OCI-LY7 (cell line): ENCODE measurements around the gene KDM8. TPM values are rescaled to one million over a fixed set of nuclear protein-coding genes. Genes with fewer than 3 reads are reported as not detected.

Experiments
- BruUV-seq: library from RNA; stranded (reverse); fragments of 400-500 nt; replicated peaks from 2 replicates; lab custom pipeline; 2021; lab: Mats Ljungman, UMichigan
- CTCF ChIA-PET: fragments of 300-600 bp; sonication (Branson Sonifier 250); formaldehyde crosslinking; loops from one replicate; lab custom pipeline; 2022; ENCODE audit warnings: antibody characterized with exemption; ENCODE audit not compliant: unreplicated experiment; lab: Charles Lee
- POLR2A ChIA-PET: fragments of 300-600 bp; sonication (Branson Sonifier 250); formaldehyde crosslinking; loops from one replicate; lab custom pipeline; 2022; ENCODE audit warnings: antibody characterized with exemption; lab: Charles Lee
- DNase-seq: peaks from one replicate; pipeline ENCODE4 v3.0.0-alpha.2; 2015; ENCODE audit warnings: low spot score
- H2AFZ ChIP-seq: fragments of 200-600 bp; sonication (generic), shearing (Covaris generic); 2 replicates; pipeline ENCODE4 v1.6.1; 2014; ENCODE audit warnings: mild to moderate bottlenecking, antibody characterized with exemption, low read length, moderate library complexity
- H3K27ac ChIP-seq: fragments of 200-600 bp; sonication (generic); 2 replicates; pipeline ENCODE4 v1.5.1; 2014; ENCODE audit warnings: mixed run types, low read depth, mild to moderate bottlenecking, moderate library complexity, low read length, inconsistent platforms; ENCODE audit not compliant: poor library complexity, severe bottlenecking
- H3K36me3 ChIP-seq: fragments of 200-600 bp; sonication (generic); 2 replicates; pipeline ENCODE4 v1.6.1; 2014; ENCODE audit warnings: mild to moderate bottlenecking, antibody characterized with exemption, low read length, moderate library complexity, mixed read lengths; ENCODE audit not compliant: insufficient read depth
- H3K4me1 ChIP-seq: fragments of 200-600 bp; sonication (generic); 2 replicates; pipeline ENCODE4 v1.5.1; 2014; ENCODE audit warnings: mild to moderate bottlenecking, low read length; ENCODE audit not compliant: insufficient read depth, poor library complexity, severe bottlenecking
- H3K4me2 ChIP-seq: fragments of 200-600 bp; sonication (generic); 2 replicates; pipeline ENCODE4 v1.6.1; 2014; ENCODE audit warnings: mild to moderate bottlenecking, low read length
- H3K4me3 ChIP-seq: fragments of 200-600 bp; sonication (generic); 2 replicates; pipeline ENCODE4 v1.5.1; 2014; ENCODE audit warnings: mild to moderate bottlenecking, low read depth, low read length; ENCODE audit not compliant: poor library complexity, severe bottlenecking
- H3K79me2 ChIP-seq: fragments of 200-600 bp; sonication (generic); 2 replicates; pipeline ENCODE4 v1.6.1; 2016; ENCODE audit warnings: low read depth, mild to moderate bottlenecking, low read length, moderate library complexity, mixed read lengths; ENCODE audit not compliant: insufficient read depth
- H3K9me2 ChIP-seq: fragments of 200-600 bp; sonication (generic); 2 replicates; pipeline ENCODE4 v1.6.1; 2016; ENCODE audit warnings: mild to moderate bottlenecking, low read length, mixed read lengths; ENCODE audit not compliant: insufficient read depth
- H3K9me3 ChIP-seq: fragments of 200-600 bp; sonication (generic); 2 replicates; pipeline ENCODE4 v1.6.1; 2014; ENCODE audit warnings: mild to moderate bottlenecking, mixed run types, low read length, mixed read lengths
- H4K20me1 ChIP-seq: fragments of 200-600 bp; sonication (generic); 2 replicates; pipeline ENCODE4 v1.6.1; 2014; ENCODE audit warnings: mild to moderate bottlenecking, antibody characterized with exemption, low read length, moderate library complexity, mixed read lengths; ENCODE audit not compliant: insufficient read depth
- EZH2phosphoT487 ChIP-seq: fragments of 200-600 bp; sonication (generic); IDR thresholded peaks from 2 replicates; pipeline ENCODE4 v1.6.1; 2018; ENCODE audit warnings: low read depth, borderline replicate concordance, mild to moderate bottlenecking, mixed run types, antibody characterized with exemption, low read length, moderate library complexity, mixed read lengths
- intact Hi-C: fragments of 100-400 bp; cut with micrococcal nuclease; formaldehyde crosslinking; loops from one replicate; pipeline ENCODE4 v1.10.0; 2022; ENCODE audit not compliant: unreplicated experiment
- total RNA-seq, 2 experiments: library from RNA; depleted of rRNA in 1 of 2; stranded (reverse); fragments of >200 nt in 1 of 2; shearing (Covaris generic) in 1 of 2; gene quantifications; 2 replicates each; pipeline ENCODE4 v1.2.3, GENCODE V29; 2014 to 2022
- TF ChIP-seq, protein P1 (sequence below): fragments of 200-600 bp; sonication (generic); conservative IDR thresholded peaks from 2 replicates; pipeline ENCODE4 v1.5.1; 2014; ENCODE audit warnings: mild to moderate bottlenecking, antibody characterized with exemption, low read length, moderate library complexity, mixed read lengths

KDM8 gene
- total RNA-seq, 2 experiments from 2014 or later: 14.2 to 14.5 TPM

DNA sequence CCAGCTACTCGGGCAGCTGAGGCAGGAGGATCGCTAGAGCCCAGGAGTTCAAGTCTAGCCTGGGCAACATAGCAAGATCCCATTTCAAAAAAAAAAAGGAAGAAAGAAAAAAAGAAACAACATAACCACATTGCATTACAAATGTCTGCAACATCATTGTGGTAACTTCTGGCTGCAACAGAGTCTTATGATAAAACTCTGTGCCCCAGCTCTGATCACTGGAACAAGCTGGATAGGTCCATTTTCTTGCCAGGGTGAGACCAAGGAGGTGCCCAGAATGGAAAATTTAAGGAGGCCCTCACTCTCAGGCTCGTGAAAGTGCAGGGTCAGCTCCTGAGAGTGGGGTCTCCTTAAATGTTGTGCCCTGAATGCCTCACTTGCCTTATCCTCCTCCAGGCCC, 37.8 kb upstream of the KDM8 start:
- no peaks in the 10 kb centered on the region for H3K36me3 ChIP-seq
- BruUV-seq: no TSS peak
- peaks cover 11% of the 10 kb centered on the region for H3K4me1 ChIP-seq
- H3K9me2 ChIP-seq: no peaks in the 10 kb centered on the region
- ChIA-PET CTCF (no interaction called here), POLR2A (interaction anchor here (0.7 to 0.8 kb wide), 2 partner anchors 209 to 485 kb away, joined by 3 read pairs; no protein-coding TSS in a partner anchor)
- H3K27ac ChIP-seq: no peak overlapping the region
- no peak for DNase-seq
- TF ChIP-seq, protein P1, sequence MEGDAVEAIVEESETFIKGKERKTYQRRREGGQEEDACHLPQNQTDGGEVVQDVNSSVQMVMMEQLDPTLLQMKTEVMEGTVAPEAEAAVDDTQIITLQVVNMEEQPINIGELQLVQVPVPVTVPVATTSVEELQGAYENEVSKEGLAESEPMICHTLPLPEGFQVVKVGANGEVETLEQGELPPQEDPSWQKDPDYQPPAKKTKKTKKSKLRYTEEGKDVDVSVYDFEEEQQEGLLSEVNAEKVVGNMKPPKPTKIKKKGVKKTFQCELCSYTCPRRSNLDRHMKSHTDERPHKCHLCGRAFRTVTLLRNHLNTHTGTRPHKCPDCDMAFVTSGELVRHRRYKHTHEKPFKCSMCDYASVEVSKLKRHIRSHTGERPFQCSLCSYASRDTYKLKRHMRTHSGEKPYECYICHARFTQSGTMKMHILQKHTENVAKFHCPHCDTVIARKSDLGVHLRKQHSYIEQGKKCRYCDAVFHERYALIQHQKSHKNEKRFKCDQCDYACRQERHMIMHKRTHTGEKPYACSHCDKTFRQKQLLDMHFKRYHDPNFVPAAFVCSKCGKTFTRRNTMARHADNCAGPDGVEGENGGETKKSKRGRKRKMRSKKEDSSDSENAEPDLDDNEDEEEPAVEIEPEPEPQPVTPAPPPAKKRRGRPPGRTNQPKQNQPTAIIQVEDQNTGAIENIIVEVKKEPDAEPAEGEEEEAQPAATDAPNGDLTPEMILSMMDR: no peak
- TF ChIP-seq EZH2phosphoT487: no peak
- intact Hi-C loops: no loop called here
- H3K9me3 ChIP-seq: peaks cover 9% of the 10 kb centered on the region; the same call in 1 of the 2 replicates
- H3K79me2 ChIP-seq: no peaks in the 10 kb centered on the region
- H4K20me1 ChIP-seq: no peaks in the 10 kb centered on the region
- no peak overlapping the region for H3K4me2 ChIP-seq
- no peak overlapping the region for H3K4me3 ChIP-seq
- no peak overlapping the region for H2AFZ ChIP-seq

DNA sequence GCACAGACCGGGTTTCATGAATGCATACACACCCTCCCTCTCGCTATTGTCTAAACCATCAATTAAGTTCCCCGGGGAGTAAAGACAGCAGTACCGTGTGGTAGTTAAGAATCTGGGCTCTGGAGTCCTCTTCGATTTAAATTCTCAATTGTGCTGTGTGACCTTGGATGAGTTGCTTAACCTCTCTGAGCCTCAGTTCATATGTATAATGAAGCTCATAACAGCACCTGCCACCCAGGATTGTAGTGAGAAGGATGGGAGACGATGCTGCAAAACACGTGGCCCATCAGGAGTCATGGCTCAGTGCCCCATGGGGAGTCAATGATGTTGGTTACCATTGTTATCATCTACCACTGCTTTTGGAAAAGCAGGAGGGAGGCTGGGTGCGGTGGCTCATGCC, 34.5 kb upstream of the KDM8 start:
- BruUV-seq: no TSS peak
- H3K4me2 ChIP-seq: no peak overlapping the region
- DNase-seq: no peak
- H3K9me3 ChIP-seq: peaks cover 7% of the 10 kb centered on the region
- H3K4me1 ChIP-seq: peaks cover 28% of the 10 kb centered on the region
- no peaks in the 10 kb centered on the region for H4K20me1 ChIP-seq
- H2AFZ ChIP-seq: no peak overlapping the region
- no peak for TF ChIP-seq EZH2phosphoT487
- TF ChIP-seq, protein P1: no peak
- no peak overlapping the region for H3K27ac ChIP-seq
- intact Hi-C loops: loop anchor here (2.0 kb wide), 1 partner anchor 14 kb away; no protein-coding TSS in a partner anchor
- POLR2A ChIA-PET: interaction anchor here (1.3 kb wide), 1 partner anchor 16 kb away, joined by 4 read pairs; no protein-coding TSS in a partner anchor
- CTCF ChIA-PET: interaction anchor here (0.8 to 1.6 kb wide), 2 partner anchors 14 to 59 kb away, joined by 4 to 8 read pairs; no protein-coding TSS in a partner anchor
- H3K79me2 ChIP-seq: no peaks in the 10 kb centered on the region
- H3K4me3 ChIP-seq: no peak overlapping the region
- no peaks in the 10 kb centered on the region for H3K9me2 ChIP-seq
- H3K36me3 ChIP-seq: peaks cover 5% of the 10 kb centered on the region; the same call in 1 of the 2 replicates

DNA sequence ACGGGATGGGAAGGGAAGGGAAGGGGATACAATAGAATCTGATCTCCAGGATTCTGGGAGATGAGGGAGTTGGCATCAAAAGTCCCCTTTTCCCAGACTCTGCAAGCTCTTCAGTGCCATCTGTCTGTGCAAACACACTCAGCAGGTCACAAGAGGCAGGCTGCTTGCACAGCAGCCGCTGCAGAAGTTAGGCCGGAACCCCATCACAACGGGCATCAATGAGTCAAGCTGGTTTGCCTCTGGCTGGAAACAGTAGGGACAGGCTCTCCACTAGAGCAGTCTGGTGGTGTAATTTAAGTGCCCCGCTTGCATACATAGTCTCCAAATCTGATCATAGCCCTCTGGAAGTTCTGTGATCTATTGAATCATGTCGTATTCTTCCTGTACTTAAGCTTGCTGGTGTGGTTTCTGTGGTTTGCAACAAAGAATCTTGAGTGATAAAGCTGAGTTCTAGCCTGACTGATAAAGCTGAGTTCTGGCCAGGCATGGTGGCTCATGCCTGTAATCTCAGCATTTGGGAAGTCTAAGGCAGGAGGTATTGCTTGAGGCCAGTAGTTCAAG, 33.7 kb upstream of the KDM8 start:
- peaks cover 5% of the 10 kb centered on the region; the same call in 1 of the 2 replicates for H3K36me3 ChIP-seq

More for the DNA sequence above, 33.7 kb upstream of the KDM8 start:
- ChIA-PET POLR2A (interaction anchor here (0.6 to 1.3 kb wide), 3 partner anchors 14 to 524 kb away, joined by 3 to 6 read pairs (median 4); no protein-coding TSS in a partner anchor), CTCF (interaction anchor here (0.6 to 1.6 kb wide), 3 partner anchors 15 to 60 kb away, joined by 4 to 8 read pairs (median 6); no protein-coding TSS in a partner anchor)
- Histone ChIP-seq H3K9me2 (no peaks in the 10 kb centered on the region), H3K4me3 (no peak overlapping the region), H3K9me3 (peaks cover 7% of the 10 kb centered on the region), H3K4me2 (peak overlapping the region; percentile 40), H3K4me1 (peaks cover 36% of the 10 kb centered on the region), H3K27ac (peak overlapping the region; percentile 52), H3K79me2 (no peaks in the 10 kb centered on the region), H2AFZ (peak overlapping the region; percentile 73), H4K20me1 (no peaks in the 10 kb centered on the region)
- intact Hi-C loops: loop anchor here (2.0 to 10.0 kb wide), 3 partner anchors 15 to 465 kb away; no protein-coding TSS in a partner anchor
- DNase-seq: peak; percentile 77
- BruUV-seq: no TSS peak
- TF ChIP-seq, protein P1: peak; percentile 64
- TF ChIP-seq EZH2phosphoT487: no peak
